ENCODE measurements around the gene RARRES2. TPM values are rescaled to one million over a fixed set of nuclear protein-coding genes. Genes with fewer than 3 reads are reported as not detected.

The RARRES2 gene
- total RNA-seq, 2 donors from 2014 or later: not detected

DNA sequence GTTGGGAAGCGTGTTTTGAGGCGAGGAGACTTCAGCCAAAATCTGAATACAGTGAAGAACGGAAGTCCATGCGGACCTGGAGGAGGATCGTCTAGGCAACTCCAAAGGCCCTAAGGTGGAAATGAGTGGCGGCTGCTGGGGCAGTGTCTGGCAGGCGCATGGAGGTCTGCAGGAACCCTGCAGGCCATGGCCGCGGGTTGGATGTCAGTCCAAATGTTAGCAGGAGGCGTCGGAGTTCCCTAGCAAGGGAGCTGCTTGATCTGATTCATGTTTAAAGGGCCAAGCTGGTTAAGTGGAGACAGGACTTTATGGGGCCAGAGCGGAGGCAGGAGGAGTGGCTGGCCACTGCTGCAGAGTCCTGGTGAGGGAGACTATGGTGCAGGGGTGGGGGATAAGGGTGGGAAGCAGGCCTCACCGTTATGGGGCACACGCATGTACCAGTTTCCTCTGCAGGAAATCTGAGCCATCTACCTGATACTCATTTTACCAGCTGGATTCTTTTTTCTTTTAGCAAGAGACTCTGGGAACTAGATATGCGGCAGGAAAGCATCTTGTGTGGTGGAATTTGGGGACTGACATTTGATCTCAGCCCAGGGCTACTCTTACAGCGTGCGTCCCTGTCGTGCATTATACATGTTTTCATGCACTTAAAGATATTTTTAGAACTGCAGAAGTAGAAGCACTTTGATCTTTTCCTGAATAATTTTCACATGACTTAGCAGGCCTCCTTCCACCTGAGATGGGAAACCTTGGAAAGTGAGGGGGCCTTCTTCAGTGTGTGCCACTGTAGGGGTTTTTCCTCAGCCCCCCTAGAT, 20.6 kb upstream of the RARRES2 start:
- ATAC-seq: no peak
- H3K4me3 Mint-ChIP-seq: no peak overlapping the region
- DNase-seq (ENCODE audit: low spot score): no peak
- H3K4me1 Mint-ChIP-seq (ENCODE audit: low read depth in 2 of 2): peaks cover 35 to 38% of the 10 kb centered on the region in 2 donors
- no peaks in the 10 kb centered on the region for H3K27me3 Mint-ChIP-seq
- peaks cover 9% of the 10 kb centered on the region for H3K9me3 Mint-ChIP-seq
- H3K27ac Mint-ChIP-seq: no peak overlapping the region
- peaks cover 5% of the 10 kb centered on the region for H3K36me3 Mint-ChIP-seq

DNA sequence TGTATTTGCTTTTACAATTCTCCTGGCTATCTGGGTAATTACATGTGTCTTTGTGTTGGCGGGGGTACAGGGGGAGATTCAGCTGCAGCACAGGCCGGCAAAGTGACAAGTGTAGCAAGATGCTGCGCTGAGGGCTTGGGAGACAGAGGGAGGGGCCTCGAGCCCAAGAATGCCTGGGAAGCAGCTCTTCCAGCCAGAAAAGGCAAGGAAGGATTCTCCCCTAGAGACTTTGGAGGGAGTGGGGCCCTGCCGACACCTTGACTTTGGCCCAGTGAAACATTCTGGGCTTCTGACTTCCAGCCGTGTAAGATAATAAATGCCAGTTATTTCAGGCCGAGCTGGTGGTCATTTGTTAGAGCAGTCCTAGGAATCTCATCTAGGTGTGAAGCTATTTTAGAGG, 20.0 kb upstream of the RARRES2 start:
- DNase-seq (ENCODE audit: low spot score): no peak
- H3K4me3 Mint-ChIP-seq: no peak overlapping the region
- H3K36me3 Mint-ChIP-seq: peaks cover 5% of the 10 kb centered on the region
- peaks cover 9% of the 10 kb centered on the region for H3K9me3 Mint-ChIP-seq
- no peak overlapping the region for H3K27ac Mint-ChIP-seq
- H3K27me3 Mint-ChIP-seq: no peaks in the 10 kb centered on the region
- no peak for ATAC-seq
- H3K4me1 Mint-ChIP-seq (ENCODE audit: low read depth in 2 of 2): peaks cover 37 to 38% of the 10 kb centered on the region in 2 donors

DNA sequence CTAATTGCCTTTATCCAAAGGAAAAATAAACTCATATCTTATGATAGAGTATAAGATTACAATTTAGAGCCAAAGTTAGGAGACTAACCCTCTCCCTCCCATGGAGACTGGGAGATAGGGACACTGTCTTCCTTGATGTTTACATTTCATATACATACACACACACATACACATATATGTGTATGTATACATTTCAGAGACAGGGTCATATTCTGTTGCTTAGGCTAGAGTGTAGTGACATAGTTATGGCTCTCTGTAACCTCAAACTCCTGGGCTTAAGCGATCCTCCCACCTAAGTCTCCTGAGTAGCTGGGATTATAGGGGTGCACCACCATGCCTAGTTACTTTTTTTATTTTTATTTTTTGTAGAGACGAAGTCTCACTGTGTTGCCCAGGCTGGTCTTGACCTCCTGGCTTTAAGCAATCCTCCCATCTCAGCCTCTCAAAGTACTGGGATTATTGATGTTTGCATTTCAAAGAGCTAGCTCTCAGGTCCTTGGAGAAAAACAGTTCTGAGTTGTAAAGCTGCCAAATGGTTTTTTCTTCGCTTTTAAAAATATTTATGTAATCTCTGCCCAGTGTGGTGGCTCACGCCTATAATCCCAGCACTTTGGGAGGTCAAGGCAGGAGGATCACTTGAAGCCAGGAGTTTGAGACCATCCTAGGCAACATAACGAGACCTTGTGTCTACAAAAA, 19.1 kb upstream of the RARRES2 start:
- Mint-ChIP-seq H3K9me3 (peaks cover 9% of the 10 kb centered on the region), H3K4me1 (ENCODE audit: low read depth in 2 of 2) (peaks cover 38 to 39% of the 10 kb centered on the region in 2 donors), H3K27me3 (no peaks in the 10 kb centered on the region), H3K4me3 (peak overlapping the region; percentile 75), H3K27ac (peak overlapping the region; percentile 81 to 82), H3K36me3 (peaks cover 5% of the 10 kb centered on the region)
- DNase-seq (ENCODE audit: low spot score) (no peak), ATAC-seq (no peak)

DNA sequence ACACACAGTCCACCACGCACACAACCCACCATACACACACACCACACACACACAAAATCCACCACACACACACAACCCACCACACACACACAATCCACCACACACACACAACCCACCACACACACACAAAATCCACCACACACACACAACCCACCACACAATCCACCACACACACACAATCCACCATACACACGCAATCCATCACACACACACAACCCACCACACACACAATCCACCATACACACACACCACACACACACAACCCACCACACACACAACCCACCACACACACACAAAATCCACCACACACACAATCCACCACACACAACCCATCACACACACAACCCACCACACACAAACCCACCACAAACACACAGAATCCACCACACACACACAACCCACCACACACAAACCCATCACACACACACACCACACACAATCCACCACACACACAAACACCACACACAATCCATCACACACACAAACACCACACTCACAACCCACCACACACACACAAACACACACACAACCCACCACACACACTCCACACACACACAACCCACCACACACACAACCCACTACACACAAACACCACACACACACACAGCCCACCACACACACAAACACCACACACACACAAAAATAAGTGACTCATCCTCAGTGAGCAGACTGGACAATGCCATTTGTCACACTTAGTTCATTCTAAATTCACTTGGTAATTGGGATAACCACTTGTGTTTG, 18.4 kb upstream of the RARRES2 start:
- ATAC-seq: no peak
- H3K36me3 Mint-ChIP-seq: peaks cover 5% of the 10 kb centered on the region
- peaks cover 9% of the 10 kb centered on the region for H3K9me3 Mint-ChIP-seq
- H3K4me1 Mint-ChIP-seq (ENCODE audit: low read depth in 2 of 2): peaks cover 38 to 39% of the 10 kb centered on the region in 2 donors
- peak overlapping the region; percentile 81 to 82 for H3K27ac Mint-ChIP-seq
- peak overlapping the region; percentile 75 for H3K4me3 Mint-ChIP-seq
- H3K27me3 Mint-ChIP-seq: no peaks in the 10 kb centered on the region
- DNase-seq (ENCODE audit: low spot score): no peak

DNA sequence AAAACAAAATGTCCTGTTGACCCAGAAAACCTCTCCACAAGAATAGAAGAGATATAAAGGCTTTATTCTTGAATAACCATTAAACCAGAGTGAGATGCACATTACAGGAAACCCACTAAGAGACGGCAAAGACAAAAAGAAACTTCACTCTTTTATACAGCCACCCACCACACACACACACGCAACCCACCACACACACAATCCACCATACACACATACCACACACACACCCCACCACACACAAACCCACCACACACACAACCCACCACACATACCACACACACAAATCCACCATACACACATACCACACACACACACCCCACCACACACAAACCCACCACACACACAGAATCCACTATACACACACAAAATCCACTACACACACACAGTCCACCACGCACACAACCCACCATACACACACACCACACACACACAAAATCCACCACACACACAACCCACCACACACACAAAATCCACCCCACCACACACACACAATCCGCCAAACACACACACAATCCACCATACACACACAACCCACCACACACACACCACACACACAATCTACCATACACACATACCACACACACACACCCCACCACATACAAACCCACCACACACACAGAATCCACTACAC, 17.7 kb upstream of the RARRES2 start:
- no peak for DNase-seq (ENCODE audit: low spot score)

DNA sequence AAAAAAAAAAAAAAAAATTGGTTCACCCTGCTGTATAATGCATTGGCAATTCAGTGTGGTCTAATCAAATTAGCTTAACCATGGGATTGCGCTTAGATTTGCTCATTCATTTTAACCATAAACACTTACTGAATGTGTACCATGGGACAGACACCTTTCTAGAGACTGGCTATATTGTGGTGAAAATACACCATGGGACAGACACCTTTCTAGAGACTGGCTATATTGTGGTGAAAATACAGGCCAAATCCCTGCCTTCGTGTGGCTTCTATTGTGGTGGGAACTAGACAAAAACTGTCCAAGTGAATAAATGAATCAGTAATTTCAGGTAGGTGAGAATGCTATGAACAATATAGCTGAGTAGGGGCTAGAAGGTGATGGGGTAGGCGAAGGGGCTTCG, 17.0 kb upstream of the RARRES2 start:
- Mint-ChIP-seq H3K9me3 (peaks cover 9% of the 10 kb centered on the region), H3K27ac (peak overlapping the region; percentile 81 to 82)
- ATAC-seq: peak; percentile 65 to 68

More for the DNA sequence above, 17.7 kb upstream of the RARRES2 start:
- peak overlapping the region; percentile 61 for H3K4me3 Mint-ChIP-seq
- peaks cover 9% of the 10 kb centered on the region for H3K9me3 Mint-ChIP-seq
- no peak for ATAC-seq
- no peaks in the 10 kb centered on the region for H3K27me3 Mint-ChIP-seq
- H3K27ac Mint-ChIP-seq: peak overlapping the region; percentile 81 to 82
- H3K36me3 Mint-ChIP-seq: peaks cover 5% of the 10 kb centered on the region
- H3K4me1 Mint-ChIP-seq (ENCODE audit: low read depth in 2 of 2): peaks cover 37 to 38% of the 10 kb centered on the region in 2 donors

DNA sequence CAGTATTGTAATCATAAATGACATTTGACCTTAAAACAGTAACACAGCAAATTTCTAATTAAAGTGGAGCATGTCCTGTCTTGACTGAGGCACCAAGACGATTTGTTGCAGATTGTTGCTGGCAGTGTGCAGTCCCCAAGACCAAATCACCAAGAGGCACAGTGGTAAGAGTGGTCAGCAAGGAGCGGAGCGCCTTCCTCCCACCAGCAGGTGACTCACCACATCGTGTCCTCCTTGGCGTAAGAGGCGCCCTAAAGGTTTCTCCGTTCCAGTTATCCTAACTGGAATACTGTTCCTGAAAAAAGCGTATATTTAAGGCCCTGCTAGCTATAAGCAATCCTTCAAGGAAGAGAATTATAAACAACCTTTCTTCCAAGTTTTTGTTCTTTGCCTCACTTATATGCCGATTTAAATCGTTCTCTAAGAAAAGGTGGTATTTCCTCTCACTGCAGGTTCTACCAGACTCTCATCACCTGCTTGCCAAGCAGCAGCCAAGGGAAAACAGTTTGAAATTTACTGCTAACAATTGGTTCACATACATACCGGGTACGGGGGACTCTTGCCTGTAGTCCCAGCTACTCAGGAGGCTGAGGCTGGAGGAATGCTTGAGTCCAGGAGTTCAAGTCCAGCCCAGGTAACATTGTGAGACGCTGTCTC, 16.5 kb upstream of the RARRES2 start:
- DNase-seq (ENCODE audit: low spot score): no peak
- peaks cover 5% of the 10 kb centered on the region for H3K36me3 Mint-ChIP-seq
- H3K4me3 Mint-ChIP-seq: peak overlapping the region; percentile 61

More for the DNA sequence above, 17.0 kb upstream of the RARRES2 start:
- DNase-seq (ENCODE audit: low spot score): no peak
- peaks cover 5% of the 10 kb centered on the region for H3K36me3 Mint-ChIP-seq
- peaks cover 32 to 35% of the 10 kb centered on the region in 2 donors for H3K4me1 Mint-ChIP-seq (ENCODE audit: low read depth in 2 of 2)
- peak overlapping the region; percentile 61 for H3K4me3 Mint-ChIP-seq
- no peaks in the 10 kb centered on the region for H3K27me3 Mint-ChIP-seq

DNA sequence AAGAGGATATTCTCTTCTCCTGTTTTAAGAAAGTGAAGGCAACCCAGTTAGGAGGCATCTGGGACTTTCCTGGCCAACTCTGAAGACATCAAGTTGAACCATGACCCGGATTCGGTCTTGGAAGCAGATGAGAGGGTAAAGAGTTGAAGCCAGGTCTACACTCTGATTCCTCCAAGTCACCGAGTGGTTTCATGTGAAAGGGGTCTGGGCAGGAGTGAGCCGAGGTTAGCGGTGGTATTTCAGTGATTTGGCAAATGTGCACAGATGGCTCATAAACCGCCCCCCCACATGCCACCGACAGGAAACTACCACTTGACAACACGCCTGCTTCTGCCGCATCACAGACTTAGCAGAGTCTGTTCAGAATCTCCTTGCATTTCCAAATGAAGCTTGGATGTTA, 15.8 kb upstream of the RARRES2 start:
- H3K36me3 Mint-ChIP-seq: peaks cover 5% of the 10 kb centered on the region
- no peak for DNase-seq (ENCODE audit: low spot score)
- H3K4me1 Mint-ChIP-seq (ENCODE audit: low read depth in 2 of 2): peaks cover 32 to 35% of the 10 kb centered on the region in 2 donors
- H3K27me3 Mint-ChIP-seq: no peaks in the 10 kb centered on the region
- ATAC-seq: peak; percentile 81 to 82
- peaks cover 9% of the 10 kb centered on the region for H3K9me3 Mint-ChIP-seq
- H3K27ac Mint-ChIP-seq: peak overlapping the region; percentile 49 to 81
- peak overlapping the region; percentile 61 for H3K4me3 Mint-ChIP-seq

More for the DNA sequence above, 16.5 kb upstream of the RARRES2 start:
- Mint-ChIP-seq H3K9me3 (peaks cover 9% of the 10 kb centered on the region), H3K27ac (peak overlapping the region; percentile 81 to 82), H3K4me1 (ENCODE audit: low read depth in 2 of 2) (peaks cover 32 to 35% of the 10 kb centered on the region in 2 donors), H3K27me3 (no peaks in the 10 kb centered on the region)
- ATAC-seq: peak; percentile 66 to 68

DNA sequence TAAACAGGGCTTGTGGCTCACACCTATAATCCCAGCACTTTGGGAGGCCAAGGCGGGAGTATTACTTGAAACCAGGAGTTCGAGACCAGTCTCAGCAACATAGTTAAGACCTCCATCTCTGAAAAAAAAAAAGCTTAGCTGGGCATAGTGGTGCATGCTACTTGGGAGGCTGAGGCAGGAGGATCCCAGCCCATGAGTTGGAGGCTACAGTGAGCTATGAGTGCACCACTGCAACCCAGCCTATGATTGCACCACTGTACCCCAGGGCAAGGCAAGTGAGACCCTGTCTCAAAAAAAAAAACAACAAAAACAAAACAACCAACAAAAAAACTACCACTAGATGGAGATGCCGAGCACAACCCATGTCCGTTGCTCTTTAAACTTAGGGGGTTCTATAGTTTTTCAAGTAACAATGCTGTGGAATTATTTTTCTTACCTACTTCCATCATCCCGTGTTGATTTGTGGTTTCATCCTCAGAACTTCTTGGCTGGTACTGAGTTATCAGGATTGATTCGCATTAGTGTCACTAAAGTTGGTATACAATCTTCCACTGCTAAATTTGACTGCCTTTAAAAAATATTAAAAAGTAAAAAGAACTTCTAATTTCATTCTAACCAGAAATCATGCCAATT, 15.0 kb upstream of the RARRES2 start:
- peak; percentile 74 for DNase-seq (ENCODE audit: low spot score)
- no peak for ATAC-seq

DNA sequence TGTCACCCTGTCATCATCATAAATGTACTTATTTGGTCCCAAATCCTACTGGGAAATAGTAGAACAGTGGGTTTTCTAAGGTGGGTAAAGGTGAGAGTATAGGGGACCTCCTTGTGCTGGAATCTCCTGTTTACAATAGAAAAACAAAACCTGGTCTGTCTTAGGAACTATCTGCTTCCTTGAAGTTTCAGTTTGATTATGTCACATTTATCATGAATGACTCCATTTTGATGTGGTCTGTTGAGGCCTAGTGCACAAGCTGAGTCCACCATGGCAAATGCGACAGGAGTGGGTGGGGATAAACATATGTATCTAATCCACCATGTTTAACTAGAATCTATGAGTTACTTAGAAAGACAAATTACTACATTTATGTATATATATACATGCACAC, 14.2 kb upstream of the RARRES2 start:
- H3K4me3 Mint-ChIP-seq: no peak overlapping the region
- no peaks in the 10 kb centered on the region for H3K27me3 Mint-ChIP-seq
- no peak for ATAC-seq
- H3K36me3 Mint-ChIP-seq: peaks cover 5% of the 10 kb centered on the region
- H3K9me3 Mint-ChIP-seq: peaks cover 9% of the 10 kb centered on the region
- H3K4me1 Mint-ChIP-seq (ENCODE audit: low read depth in 2 of 2): peaks cover 32 to 35% of the 10 kb centered on the region in 2 donors
- H3K27ac Mint-ChIP-seq: no peak overlapping the region
- DNase-seq (ENCODE audit: low spot score): no peak

More for the DNA sequence above, 15.0 kb upstream of the RARRES2 start:
- Mint-ChIP-seq H3K4me3 (no peak overlapping the region), H3K9me3 (peaks cover 9% of the 10 kb centered on the region), H3K4me1 (ENCODE audit: low read depth in 2 of 2) (peaks cover 32 to 35% of the 10 kb centered on the region in 2 donors), H3K27ac (no peak overlapping the region), H3K27me3 (no peaks in the 10 kb centered on the region), H3K36me3 (peaks cover 5% of the 10 kb centered on the region)

DNA sequence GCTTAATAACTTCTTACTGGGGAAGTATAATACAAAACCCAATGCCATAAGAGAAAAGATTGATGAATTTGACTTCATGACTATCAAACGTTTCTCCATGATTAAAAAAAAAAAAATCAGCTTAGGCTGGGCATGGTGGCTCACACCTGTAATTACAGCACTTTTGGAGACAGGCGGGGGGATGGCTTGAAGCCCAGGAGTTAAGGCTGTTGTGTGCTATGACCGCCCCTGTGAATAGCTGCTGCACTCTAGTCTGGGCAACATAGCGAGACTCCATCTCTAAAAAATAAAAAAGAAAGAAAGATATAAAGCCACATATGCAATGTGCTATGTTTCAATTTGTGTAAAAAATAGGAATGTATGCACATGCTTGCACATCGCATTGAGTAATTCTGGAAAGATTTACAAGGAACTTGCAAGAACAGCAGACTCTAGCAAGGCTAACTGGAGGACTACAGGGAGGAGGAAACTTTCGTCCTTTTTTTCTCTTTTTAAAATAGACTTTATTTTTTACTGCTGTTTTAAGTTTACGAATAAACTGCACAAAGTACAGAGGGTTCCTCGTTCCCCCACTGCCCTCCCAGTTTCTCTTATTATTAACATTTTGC, 10.3 kb upstream of the RARRES2 start:
- no peaks in the 10 kb centered on the region for H3K36me3 Mint-ChIP-seq
- H3K27me3 Mint-ChIP-seq: peaks cover 2 to 6% of the 10 kb centered on the region in 2 donors
- no peak overlapping the region for H3K27ac Mint-ChIP-seq
- DNase-seq (ENCODE audit: low spot score): no peak
- no peaks in the 10 kb centered on the region for H3K9me3 Mint-ChIP-seq
- no peak for ATAC-seq
- H3K4me1 Mint-ChIP-seq (ENCODE audit: low read depth in 2 of 2): peaks cover 0 to 4% of the 10 kb centered on the region in 2 donors
- H3K4me3 Mint-ChIP-seq: no peak overlapping the region

DNA sequence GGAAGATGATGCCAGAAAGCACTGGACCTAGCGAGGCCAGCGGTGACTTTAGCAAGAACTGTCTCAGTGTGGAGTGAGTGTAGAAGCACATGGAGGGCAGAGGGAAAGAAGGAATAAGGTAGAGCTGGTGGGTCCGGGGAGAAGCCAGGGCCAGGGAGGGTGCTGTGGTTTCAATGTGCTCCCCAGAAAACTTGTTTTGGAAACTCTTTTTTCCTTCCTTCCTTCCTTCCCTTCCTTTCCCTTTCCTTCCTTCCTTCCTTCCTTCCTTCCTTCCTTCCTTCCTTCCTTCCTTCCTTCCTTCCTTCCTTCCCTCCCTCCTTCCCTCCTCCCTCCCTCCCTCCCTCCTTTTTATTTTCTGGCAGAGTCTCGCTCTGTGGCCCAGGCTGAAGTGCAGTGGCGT, 5.5 kb upstream of the RARRES2 start:
- DNase-seq (ENCODE audit: low spot score) (no peak), ATAC-seq (no peak)
- no peak overlapping the region for H3K4me3 Mint-ChIP-seq
- no peak overlapping the region for H3K27ac Mint-ChIP-seq
- no peaks in the 10 kb centered on the region for H3K36me3 Mint-ChIP-seq
- H3K9me3 Mint-ChIP-seq: no peaks in the 10 kb centered on the region
- H3K27me3 Mint-ChIP-seq: peaks cover 27 to 28% of the 10 kb centered on the region in 2 donors
- H3K4me1 Mint-ChIP-seq (ENCODE audit: low read depth in 2 of 2): peaks cover 0 to 2% of the 10 kb centered on the region in 2 donors
